Keratinocyte (primary cell): ENCODE data around the gene LCE1F. TPM values are rescaled to one million over a fixed set of nuclear protein-coding genes. Genes with fewer than 3 reads are reported as not detected.

Source experiments
- DNase-seq: peaks from one replicate; pipeline ENCODE4 v3.0.0-alpha.2; 2011; ENCODE audit warnings: low read depth, missing footprints, low spot score
- FAIRE-seq: peaks from 2 replicates; lab custom pipeline; 2011; peaks lifted over from hg19 to GRCh38; lab: Jason Lieb, UNC
- H2AFZ ChIP-seq: 2 replicates; pipeline ENCODE4 v1.6.0; 2012; ENCODE audit warnings: low read length, control low read depth, inconsistent platforms; ENCODE audit not compliant: control insufficient read depth
- H3K27ac ChIP-seq: 2 replicates; pipeline ENCODE4 v1.5.1; 2011; ENCODE audit warnings: low read length; ENCODE audit not compliant: control insufficient read depth, insufficient read depth
- H3K27me3 ChIP-seq: 3 replicates; pipeline ENCODE4 v1.6.0; 2011; ENCODE audit warnings: low read length; ENCODE audit not compliant: control insufficient read depth, insufficient read depth; ENCODE audit errors: extremely low read depth
- H3K36me3 ChIP-seq, 2 experiments: 2 replicates in 1 of 2; 3 replicates in 1 of 2; pipeline ENCODE4 v1.5.1; 2011; ENCODE audit warnings: low read length in 2 of 2, mild to moderate bottlenecking in 1 of 2; ENCODE audit not compliant: control insufficient read depth in 2 of 2, insufficient read depth in 2 of 2; ENCODE audit errors: extremely low read depth in 1 of 2
- H3K4me1 ChIP-seq: 3 replicates; pipeline ENCODE4 v1.5.1; 2011; ENCODE audit warnings: low read length; ENCODE audit not compliant: control insufficient read depth, insufficient read depth; ENCODE audit errors: extremely low read depth
- H3K4me2 ChIP-seq: 3 replicates; pipeline ENCODE4 v1.6.0; 2011; ENCODE audit warnings: low read depth, low read length; ENCODE audit not compliant: control insufficient read depth, insufficient read depth; ENCODE audit errors: extremely low read depth
- H3K4me3 ChIP-seq, 3 experiments: fragments of 200-600 bp in 1 of 3; sonication (generic) in 1 of 3; 2 replicates in 2 of 3; 3 replicates in 1 of 3; pipeline ENCODE4 v1.5.1; 2011 to 2016; ENCODE audit warnings: low read length in 3 of 3, mild to moderate bottlenecking in 3 of 3, control low read depth in 2 of 3, inconsistent platforms in 1 of 3, low read depth in 1 of 3, mixed read lengths in 1 of 3, mixed run types in 1 of 3, moderate library complexity in 1 of 3; ENCODE audit not compliant: control insufficient read depth in 2 of 3, insufficient read depth in 2 of 3; ENCODE audit errors: extremely low read depth in 1 of 3
- H3K79me2 ChIP-seq: 2 replicates; pipeline ENCODE4 v1.6.0; 2012; ENCODE audit warnings: low read length; ENCODE audit not compliant: control insufficient read depth, insufficient read depth
- H3K9ac ChIP-seq: 3 replicates; pipeline ENCODE4 v1.6.0; 2011; ENCODE audit warnings: low read length; ENCODE audit not compliant: control insufficient read depth, insufficient read depth; ENCODE audit errors: extremely low read depth
- H3K9me1 ChIP-seq: 3 replicates; pipeline ENCODE4 v1.6.0; 2011; ENCODE audit warnings: low read length; ENCODE audit not compliant: control insufficient read depth, insufficient read depth; ENCODE audit errors: extremely low read depth
- H3K9me3 ChIP-seq: 2 replicates; pipeline ENCODE4 v1.5.1; 2012; ENCODE audit warnings: low read depth, low read length; ENCODE audit not compliant: control insufficient read depth
- H4K20me1 ChIP-seq: 3 replicates; pipeline ENCODE4 v1.6.0; 2011; ENCODE audit warnings: low read length; ENCODE audit not compliant: control insufficient read depth, insufficient read depth; ENCODE audit errors: extremely low read depth
- CTCF ChIP-seq, 3 experiments: IDR thresholded peaks in 1 of 3; conservative IDR thresholded peaks in 1 of 3; optimal IDR thresholded peaks in 1 of 3; 2 replicates in 2 of 3; 3 replicates in 1 of 3; pipeline versions ENCODE3 to v1.5.1; 2011; ENCODE audit warnings: low read length in 3 of 3, mild to moderate bottlenecking in 3 of 3, moderate library complexity in 2 of 3, control low read depth in 1 of 3, inconsistent platforms in 1 of 3; ENCODE audit not compliant: insufficient read depth in 2 of 3; ENCODE audit errors: extremely low read depth in 1 of 3
- EZH2 ChIP-seq: IDR thresholded peaks from one replicate; pipeline ENCODE4 v1.6.1; 2012; ENCODE audit warnings: inconsistent platforms, mild to moderate bottlenecking, low read length, moderate library complexity
- dilution Hi-C: fragments of 300-500 bp; cut with MboI; formaldehyde crosslinking; loops from one replicate; pipeline ENCODE4 v1.7.0; 2020; ENCODE audit warnings: low sequenced_read_pairs; ENCODE audit not compliant: extremely low pct_ligation_motif_present
- polyA plus RNA-seq, 5 experiments: library from polyadenylated mRNA; depleted of rRNA in 3 of 5; stranded (reverse) in 3 of 5; stranded (forward) in 1 of 5; unstranded in 1 of 5; fragments of >200 nt; gene quantifications; 1 replicate in 1 of 5; 2 replicates in 3 of 5; 3 replicates in 1 of 5; pipeline versions ENCODE4 v1.2.1 to v1.2.3, GENCODE V29; 2011 to 2012; ENCODE audit warnings: missing spikeins in 2 of 5, low read depth in 1 of 5, low replicate concordance in 1 of 5

LCE1F gene
- polyA plus RNA-seq, 1 donor (not counting 4 experiments of a cell fraction or from before 2014, with no cell fraction given), result not detected

- H3K9me3 ChIP-seq, result no peaks in the 10 kb centered on the region
- dilution Hi-C loops, result no loop called here
- no peak overlapping the region for H3K4me3 ChIP-seq
- no peak overlapping the region for H3K27ac ChIP-seq
- no peak overlapping the region for H3K4me2 ChIP-seq
- no peaks in the 10 kb centered on the region for H4K20me1 ChIP-seq
- H2AFZ ChIP-seq, result no peak overlapping the region
- H3K36me3 ChIP-seq, result no peaks in the 10 kb centered on the region
- no peaks in the 10 kb centered on the region for H3K79me2 ChIP-seq
- FAIRE-seq (no peak), DNase-seq (no peak)
- no peaks in the 10 kb centered on the region for H3K27me3 ChIP-seq
- no peak overlapping the region for H3K9ac ChIP-seq
- H3K4me1 ChIP-seq, result peaks cover 41% of the 10 kb centered on the region
- TF ChIP-seq CTCF (optimal IDR thresholded peaks at IDR 0.05 in 1 of 3, IDR thresholded peaks at IDR 0.05 in 1 of 3, conservative IDR thresholded peaks at IDR 0.05 in 1 of 3; ENCODE audit: extremely low read depth in 1 of 3, insufficient read depth in 2 of 3, low read length in 3 of 3), result no peak
- TF ChIP-seq EZH2, result no peak
- no peaks in the 10 kb centered on the region for H3K9me1 ChIP-seq
Observed at GRCh38 chr1:152747831-152748230, 27.1 kb upstream of the LCE1F start.

GRCh38 chr1:152752225-152752624, 22.7 kb upstream of the LCE1F start:
- DNase-seq (peak; percentile 74), FAIRE-seq (peak; percentile 99)
- no peaks in the 10 kb centered on the region for H3K9me3 ChIP-seq
- H3K4me2 ChIP-seq, result peak overlapping the region; percentile 54
- H3K27ac ChIP-seq, result peak overlapping the region; percentile 36
- H2AFZ ChIP-seq, result no peak overlapping the region
- no peaks in the 10 kb centered on the region for H4K20me1 ChIP-seq
- H3K4me3 ChIP-seq, result no peak overlapping the region
- no peaks in the 10 kb centered on the region for H3K79me2 ChIP-seq
- no peak overlapping the region for H3K9ac ChIP-seq
- dilution Hi-C loops, result no loop called here
- H3K4me1 ChIP-seq, result peaks cover 19% of the 10 kb centered on the region
- H3K27me3 ChIP-seq, result no peaks in the 10 kb centered on the region
- H3K36me3 ChIP-seq, result no peaks in the 10 kb centered on the region
- H3K9me1 ChIP-seq, result no peaks in the 10 kb centered on the region
- no peak for TF ChIP-seq EZH2
- TF ChIP-seq CTCF (optimal IDR thresholded peaks at IDR 0.05 in 1 of 3, IDR thresholded peaks at IDR 0.05 in 1 of 3, conservative IDR thresholded peaks at IDR 0.05 in 1 of 3; ENCODE audit: extremely low read depth in 1 of 3, insufficient read depth in 2 of 3, low read length in 3 of 3), result no peak
